NK-92 treated with Interleukin-12 subunit alpha and Interleukin-12 subunit beta, amount 100 ng/mL, for 24 hours (cell line): ENCODE results near the gene ZNF354C.
A peak's percentile ranks its signal among the peaks of the same experiment; 100 is the strongest.
"Not testable (repeated sequence)": the region's sequence is repeated elsewhere in the genome, so short reads cannot be mapped to it uniquely, and the experiment has no call there.

Source experiments
- DNase-seq: peaks from one replicate; lab custom pipeline; 2025; lab: John Stamatoyannopoulos, UW

ZNF354C gene

DNA sequence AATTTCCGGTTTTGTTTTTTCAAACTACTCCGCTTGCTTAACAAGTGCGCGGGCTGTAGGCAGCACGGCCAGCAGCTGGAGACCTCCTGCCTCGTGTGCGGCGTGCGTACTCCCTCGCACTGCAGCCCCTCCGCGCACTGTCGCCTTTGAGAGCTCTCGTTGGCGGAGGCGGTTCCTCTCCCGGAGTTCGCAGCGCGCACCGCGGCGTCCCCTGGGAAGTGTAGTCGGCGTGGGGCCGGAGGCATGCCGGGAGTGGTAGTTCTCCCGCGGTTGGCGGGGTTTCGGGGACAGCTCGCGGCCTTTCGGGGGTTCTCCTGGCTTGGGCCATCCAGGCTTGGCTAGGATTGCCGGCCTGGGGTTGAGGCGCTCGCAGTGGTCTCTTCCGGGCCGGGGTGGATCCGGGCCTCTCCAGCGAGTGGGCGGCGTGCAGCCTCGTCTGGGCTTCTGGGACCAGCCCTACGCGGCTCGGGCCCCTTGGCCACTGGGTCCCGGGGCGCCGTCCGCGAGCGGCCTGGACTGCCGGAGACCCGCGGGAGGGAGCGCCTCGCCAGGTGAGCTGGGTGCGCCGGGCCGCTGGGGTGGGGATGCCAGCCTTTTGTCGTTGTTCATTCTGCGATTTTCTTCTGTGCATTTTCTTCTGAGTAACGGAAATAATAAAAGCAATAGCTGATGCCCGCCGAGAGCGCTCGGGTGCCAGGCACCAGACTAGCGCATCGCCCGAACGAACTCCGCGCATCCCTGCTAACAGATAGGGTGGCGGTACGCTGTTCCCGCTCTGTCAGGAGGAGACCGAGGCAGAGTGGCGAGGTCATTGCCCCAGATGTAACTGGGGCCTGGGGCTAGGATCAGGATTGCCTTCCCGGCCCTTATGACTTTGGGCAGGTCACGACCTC is at the start of gene ZNF354C:
ZNF354C (plus strand) TSS at position 258 of the 893 bp plus-strand sequence. CDS start 1,696 bp downstream, outside the sequence.
- no peak for DNase-seq

DNA sequence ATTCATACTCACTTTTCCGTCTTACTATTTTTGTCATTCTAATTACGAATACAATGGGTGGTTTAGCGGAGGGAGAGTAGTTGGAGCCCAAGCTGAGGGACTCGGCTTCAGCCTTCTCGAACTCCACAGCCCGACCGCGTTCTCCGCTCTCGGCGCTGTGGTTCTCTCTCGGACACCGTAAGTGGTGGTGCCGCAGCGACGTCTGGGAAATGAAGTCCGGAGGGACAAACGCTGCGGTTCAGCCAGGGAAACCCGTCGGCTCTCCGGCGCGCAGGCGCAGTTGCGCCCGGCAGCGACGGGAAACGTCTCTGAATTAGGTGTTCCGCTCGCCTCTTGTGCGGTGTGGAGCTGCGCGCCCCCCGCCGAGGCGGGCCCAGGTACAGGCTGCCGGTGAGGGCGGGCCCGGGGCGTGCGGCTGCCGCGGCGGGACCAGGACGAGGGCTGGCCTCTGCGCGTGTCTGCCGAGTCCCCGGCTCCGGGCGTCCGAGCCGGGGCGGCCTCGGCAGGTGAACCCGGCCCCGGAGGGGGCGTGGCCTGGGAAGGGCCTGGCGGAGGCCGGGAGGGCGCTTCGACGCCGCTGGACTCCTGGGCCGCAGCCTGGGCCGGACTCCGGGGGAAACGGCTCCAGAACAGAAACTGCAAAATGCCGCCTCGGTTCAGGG is 36.5 kb upstream of the ZNF354C start, which contains the start of gene ZNF879:
ZNF879 (plus strand) TSS at position 277 of the 662 bp plus-strand sequence. CDS start 1,201 bp downstream, outside the sequence.
- DNase-seq, result peak; percentile 32

DNA sequence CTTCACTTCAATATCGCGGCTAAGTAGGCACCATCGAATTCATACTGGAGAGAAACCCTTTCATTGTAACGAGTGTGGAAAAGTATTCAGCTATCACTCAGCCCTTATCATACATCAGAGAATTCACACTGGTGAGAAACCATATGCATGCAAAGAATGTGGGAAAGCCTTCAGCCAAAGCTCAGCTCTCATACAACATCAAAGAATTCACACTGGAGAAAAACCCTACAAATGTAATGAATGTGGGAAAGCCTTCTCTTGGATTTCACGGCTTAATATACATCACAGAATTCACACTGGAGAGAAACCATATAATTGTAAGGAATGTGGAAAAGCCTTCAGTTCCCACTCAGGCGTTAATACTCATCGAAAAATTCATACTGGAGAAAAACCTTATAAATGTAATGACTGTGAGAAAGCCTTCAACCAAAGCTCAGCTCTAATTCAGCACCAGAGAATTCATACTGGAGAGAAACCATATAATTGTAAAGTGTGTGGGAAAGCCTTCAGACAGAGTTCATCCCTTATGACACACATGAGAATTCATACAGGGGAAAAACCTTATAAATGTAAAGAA is 27.1 kb upstream of the ZNF354C start:
- DNase-seq, result no peak

DNA sequence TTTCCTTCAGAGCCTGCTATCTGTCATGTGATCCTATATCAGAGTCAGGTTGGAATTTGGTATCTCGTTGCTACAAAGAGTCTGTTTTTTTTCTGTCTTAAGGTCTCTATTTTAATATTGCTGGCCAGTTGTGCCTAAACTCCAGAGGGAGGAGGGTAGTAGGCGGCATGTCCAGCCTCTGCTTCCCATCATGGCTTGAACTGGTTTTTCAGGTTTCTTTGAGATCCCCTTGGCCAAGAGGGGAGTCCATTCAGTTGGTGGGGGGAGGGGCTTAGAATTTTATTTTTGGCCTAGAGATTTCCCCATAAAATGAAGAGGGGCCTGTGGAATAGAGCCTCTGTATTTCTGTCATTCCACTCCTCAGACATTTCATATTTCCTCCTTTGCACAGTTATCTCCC is 15.4 kb upstream of the ZNF354C start:
- DNase-seq, result no peak

DNA sequence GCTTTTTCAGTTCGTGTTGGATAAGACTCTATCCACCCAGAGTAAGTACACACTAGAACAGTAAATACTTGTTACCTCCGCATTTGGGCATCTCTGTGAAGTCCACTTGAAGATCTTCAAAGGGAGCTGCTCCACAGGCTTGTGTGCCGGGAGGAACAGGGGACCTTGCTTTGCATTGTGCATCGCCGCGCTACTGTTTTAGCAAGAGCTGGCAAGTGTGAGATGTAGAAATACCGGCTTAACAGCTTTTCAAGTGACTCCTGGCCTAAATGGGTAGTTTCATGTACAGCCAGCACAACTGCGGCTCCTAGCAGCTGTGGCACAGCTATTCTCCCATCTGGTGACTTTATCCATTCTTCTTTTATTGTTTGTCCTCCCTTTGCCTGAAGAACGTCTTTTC is 8.4 kb upstream of the ZNF354C start:
- no peak for DNase-seq

DNA sequence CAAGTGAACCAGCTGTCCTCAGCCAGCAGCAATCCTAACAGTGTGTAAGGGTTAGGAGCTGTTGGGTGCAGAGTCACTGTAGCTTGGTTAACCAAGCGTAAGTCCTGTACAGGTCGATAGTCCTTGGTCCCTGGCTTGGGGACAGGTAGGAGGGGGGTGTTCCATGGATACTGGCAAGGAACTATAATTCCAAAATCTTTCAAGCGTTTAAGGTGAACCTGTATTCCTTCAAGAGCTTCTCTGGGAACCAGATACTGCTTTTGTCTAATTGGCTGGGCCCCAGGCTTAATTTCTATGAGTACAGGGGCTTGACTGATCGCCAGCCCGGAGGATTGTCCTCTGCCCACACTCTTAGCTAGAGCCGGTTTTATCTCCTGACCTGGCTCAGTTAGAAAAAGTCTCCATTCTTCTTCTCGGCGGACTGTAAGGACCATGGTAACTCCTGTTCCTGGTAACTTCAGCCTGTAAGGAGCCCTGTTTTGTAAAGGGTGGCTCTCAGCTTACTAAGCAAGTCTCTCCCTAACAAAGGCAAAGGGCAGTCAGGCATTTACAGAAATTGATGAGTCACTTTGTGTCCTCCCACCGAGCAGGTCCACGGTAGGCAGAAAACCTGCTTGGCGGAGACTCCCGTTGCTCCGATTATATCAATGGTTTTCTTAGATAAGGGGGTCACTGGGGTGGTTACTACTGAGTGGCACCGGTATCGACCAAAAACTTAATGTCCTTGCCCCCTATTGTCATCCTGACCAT is 6.0 kb upstream of the ZNF354C start:
- DNase-seq, result no peak

DNA sequence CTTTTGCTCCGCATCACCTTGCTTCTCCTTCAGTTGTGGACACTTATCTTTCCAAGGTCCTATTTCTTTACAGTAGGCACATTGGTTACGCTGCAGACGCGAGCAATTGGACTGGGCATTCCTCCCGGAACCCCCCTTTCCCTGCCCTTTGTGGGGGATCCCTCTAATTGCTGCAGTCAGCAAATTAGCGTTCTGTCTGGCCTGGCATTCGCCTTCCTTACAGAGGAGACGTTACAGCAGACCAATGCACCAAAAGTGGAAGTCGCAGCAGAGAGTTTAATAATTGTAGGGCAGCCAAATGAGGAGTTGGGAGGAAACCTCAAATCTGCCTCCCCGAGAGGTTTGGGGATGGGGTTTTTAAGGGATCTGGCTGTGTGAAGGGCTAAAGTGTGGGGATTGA is 5.3 kb upstream of the ZNF354C start:
- no peak for DNase-seq

DNA sequence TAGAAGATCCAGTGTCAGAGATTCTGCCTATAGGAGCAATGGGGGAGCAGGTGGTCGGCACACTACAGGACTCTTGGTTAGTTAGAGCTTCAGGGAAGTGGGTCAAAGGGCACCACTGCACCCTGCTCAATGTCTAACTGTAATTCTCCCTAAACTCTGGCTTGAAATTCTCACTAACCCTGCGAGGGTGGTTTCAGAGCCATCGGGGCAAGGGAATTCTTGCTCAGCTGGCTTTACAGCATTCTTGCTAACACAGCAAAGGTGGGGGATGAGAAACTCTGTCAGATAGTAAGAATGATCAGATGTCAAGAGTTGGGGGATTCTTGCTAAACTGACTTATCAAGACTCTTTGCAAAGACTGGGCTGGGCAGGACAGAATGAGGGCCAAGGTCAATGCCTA is 4.7 kb upstream of the ZNF354C start:
- no peak for DNase-seq

DNA sequence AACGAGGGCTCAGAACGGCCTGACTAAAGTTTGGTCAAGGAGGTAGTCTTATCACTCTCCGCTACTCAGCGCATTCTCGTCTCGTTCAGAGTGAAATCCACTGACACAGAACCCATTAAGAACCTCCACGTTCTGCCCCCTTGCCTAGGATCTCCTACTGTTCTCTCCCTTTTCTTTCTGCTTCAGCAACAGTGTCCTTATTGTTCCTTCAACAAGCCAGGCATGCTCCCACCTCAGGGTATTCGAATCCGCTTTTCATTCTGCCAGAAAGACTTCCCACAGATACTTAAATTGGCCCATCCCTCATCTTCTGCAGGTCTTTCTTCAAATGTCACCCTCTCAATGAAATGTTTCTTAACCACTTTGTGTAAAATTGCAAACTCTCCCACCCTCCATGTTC is 4.3 kb upstream of the ZNF354C start:
- no peak for DNase-seq

DNA sequence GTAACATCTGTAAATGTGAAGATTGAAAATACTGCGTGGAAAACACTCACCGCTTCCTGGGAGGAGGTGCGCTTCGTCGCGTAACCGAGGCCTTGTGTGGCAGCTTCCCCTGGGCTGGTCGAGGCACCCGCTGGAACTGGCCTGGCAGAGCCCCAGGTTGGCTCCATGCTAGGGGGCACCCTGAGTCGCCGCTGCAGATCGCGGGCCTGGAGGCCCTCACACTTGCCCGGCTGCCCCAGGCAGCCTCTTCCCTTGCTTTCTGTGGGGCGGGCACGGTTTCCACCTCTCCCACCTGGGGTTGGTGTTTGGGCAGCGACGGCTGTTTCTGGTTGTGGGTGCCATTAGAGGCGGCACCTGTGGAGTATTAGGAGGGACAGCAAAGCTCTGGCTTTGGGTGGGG is 852 bp downstream of the ZNF354C start:
- no peak for DNase-seq

DNA sequence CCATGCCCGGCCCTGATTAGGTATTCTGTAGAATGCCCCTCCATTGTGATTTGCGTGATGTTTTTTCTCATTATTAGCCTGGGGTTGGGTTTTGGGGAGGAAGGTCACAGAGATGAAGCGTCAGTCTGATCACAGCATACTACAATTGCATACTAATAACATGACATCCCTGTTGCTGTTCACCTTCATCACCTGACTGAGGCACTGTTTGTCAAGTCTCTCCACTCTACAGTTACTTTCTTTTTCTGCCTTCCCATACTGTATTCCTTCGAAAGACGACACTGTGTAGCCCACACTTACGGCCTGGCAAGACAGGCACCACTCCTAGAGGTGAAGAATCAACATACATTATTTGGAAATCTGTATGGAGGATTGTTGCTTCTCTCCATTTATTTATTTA is 5.5 kb downstream of the ZNF354C start:
- no peak for DNase-seq

DNA sequence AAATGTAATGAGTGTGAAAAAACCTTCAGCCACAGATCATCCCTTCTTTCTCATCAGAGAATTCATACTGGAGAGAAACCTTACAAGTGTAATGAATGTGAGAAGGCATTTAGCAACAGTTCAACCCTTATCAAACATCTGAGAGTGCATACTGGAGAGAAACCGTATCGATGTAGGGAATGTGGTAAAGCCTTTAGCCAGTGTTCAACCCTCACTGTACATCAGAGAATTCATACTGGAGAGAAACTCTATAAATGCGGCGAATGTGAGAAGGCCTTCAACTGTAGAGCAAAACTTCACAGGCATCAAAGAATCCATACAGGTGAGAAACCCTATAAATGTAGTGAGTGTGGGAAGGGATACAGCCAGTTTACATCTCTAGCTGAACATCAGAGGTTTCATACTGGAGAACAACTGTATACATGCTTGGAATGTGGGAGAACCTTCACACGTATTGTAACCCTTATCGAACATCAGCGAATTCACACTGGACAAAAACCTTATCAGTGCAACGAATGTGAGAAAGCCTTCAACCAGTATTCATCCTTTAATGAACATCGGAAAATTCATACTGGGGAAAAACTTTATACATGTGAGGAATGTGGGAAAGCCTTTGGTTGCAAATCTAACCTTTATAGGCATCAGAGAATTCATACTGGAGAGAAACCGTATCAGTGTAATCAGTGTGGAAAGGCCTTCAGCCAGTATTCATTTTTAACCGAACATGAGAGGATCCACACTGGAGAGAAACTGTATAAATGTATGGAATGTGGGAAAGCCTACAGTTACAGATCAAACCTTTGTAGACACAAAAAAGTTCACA is 19.2 kb downstream of the ZNF354C start:
- no peak for DNase-seq

DNA sequence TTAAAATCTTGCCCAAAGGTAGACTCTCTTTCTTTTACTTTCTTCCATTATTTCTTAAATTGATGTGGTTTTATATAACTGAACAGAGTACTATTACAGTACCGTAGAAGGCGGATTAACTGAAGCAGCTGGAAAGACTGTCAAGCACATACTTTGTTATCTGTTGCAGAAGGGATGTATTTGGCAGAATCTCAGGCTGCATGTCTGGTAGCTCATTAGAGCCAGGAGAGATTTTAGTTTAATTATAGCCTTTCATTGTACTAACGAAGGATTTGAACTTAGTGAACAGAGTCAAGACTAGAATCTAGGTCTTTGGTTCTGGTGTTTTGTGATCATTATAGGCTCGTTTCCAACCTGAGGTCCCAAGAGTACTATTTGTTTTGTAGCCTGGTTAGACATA is 20.6 kb downstream of the ZNF354C start:
- DNase-seq, result no peak

DNA sequence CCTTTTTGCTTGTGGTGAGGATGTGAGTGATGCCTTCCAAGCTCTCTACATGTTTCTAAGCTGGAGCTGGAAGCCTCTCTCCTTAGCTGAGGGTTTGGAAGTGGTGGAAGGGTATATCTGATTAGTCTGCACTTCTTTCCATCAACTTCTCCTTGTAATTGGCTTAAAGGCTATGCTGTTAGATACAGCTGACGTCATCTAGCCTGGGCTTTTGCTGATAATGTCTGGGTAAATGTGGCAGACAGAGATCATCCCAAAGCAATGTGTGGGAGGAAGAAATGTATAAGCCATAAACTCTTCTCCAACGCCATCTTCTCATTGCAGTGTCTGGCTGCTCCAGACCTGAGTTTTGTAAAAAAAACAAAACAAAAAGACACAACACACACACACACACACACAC is 29.3 kb downstream of the ZNF354C start:
- no peak for DNase-seq

DNA sequence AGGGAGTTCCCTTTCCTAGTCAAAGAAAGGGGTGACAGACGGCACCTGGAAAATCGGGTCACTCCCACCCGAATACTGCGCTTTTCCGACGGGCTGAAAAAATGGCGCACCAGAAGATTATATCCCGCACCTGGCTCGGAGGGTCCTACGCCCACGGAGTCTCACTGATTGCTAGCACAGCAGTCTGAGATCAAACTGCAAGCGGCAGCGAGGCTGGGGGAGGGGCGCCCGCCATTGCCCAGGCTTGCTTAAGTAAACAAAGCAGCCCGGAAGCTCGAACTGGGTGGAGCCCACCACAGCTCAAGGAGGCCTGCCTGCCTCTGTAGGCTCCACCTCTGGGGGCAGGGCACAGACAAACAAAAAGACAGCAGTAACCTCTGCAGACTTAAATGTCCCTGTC is 41.1 kb downstream of the ZNF354C start:
- DNase-seq, result not testable (repeated sequence)

DNA sequence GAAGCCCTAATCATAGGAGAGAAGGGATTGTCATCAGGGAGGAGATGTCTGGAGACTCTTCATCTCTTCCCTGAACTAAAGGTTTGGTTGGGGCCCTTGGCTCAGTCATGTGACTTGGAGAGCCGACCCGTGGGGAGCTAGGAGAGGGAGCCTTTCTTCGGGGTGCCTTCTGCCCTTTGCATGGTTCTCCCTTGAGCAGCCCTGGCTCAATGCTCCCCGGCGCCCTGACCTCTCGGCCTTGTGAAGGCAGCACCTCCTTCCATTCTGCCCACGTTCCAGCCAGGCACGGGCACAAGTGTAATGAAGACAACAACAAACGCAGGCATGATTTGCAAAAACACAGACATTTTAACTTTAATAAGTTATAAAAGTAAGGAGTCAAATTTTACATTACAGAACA is 50.4 kb downstream of the ZNF354C start:
- no peak for DNase-seq

DNA sequence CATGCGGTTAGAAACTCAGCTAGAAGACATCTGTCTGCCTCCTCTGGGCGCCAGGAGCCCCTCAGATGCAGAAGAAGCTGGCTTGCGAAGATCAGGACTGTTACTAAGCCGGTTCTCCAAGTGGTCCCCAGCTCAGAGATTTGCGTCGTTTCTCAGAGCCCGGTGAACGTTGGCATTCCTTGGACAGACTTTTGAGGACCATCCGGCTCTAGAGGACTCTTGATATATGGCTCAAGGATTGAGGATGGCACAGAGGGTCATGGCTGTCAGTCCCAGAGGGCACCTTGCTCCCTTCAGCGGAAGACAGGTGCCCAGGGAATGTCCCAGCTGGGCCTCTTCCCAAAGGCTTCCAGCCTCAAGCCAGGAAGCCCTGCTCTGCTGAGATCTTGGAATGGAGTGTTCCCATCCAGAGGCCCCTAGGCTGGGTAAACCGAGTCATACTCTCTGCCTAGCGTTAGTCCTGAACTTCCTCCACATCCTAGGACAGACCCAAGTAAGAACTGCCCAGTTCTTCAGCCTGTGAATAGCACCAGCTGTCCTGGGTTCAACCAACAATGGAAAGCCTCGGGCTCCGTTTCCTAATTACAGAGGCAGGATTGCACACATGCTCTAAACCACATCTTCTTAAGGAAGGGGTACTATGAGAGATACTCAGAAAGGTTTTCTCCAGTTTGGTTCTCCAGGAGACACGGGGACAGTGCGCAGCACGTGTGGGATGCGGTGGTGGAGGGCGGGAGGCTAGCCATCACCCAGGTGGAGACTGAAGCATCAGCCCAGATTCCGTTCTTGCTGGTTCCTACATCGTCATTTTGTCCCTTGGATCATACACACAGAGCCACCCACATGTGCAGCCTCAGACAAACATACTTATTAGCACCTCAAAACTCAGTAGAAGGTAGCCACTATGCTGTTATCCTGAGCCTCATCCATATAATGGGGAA is 51.4 kb downstream of the ZNF354C start:
- DNase-seq, result no peak

DNA sequence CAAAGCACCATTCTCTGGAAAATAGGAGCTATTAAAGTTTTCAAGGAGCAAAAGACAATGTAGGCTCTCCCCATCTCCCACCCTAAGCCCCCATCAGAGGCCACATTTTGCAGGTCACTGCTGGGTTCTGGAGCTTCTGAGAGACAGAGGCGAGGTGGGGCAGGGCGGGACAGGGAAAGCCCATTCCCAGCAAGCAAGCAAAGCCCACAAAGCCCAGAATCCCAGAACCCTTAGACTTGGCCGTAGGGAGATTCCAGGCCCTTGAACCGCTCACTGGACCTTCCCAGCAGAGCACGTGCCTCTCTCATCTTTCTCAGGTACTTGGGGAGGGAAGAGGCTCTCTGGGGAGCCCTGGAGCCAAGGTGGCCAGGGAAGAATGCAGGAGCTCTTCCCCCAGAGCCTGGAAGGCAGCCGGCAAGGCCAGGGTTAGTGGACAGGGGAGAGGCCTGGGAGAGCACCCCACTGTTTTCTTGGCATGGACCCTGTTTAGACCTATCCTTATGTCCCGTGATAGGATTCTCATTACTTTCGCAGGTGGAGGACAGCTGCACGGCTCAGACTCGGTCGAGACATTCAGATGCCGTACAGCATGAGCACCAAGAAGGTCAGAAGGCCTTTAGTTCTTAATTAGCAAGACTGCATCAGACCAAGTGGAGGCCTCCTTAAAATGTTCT is 52.4 kb downstream of the ZNF354C start:
- no peak for DNase-seq

DNA sequence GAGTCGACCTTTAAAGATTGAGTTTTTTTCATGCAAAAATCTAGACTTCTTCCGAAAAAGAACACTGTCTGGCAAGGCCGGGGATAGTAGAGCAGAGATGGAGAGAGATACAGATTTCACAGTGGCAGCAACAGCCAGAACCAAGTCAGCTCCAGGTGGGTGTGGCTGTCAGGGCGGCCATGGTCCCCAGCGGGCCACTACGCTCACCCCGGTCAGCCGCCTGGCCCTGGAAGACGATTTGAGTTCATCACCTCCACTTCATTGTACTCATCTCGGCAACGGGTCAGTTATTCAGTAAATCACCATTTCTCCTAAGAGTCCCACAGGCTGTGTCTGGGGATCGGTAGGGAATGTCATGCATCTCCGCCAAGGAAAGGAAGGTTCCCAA is 53.0 kb downstream of the ZNF354C start:
- no peak for DNase-seq
